Kasumi-1 (cell line): ENCODE results near the gene PACSIN1.

Experiments
- DNase-seq, 2 experiments: peaks; one replicate each; lab custom pipeline; 2025; lab: John Stamatoyannopoulos, UW

Gene PACSIN1

GRCh38 chr6:34583461-34583860 is 117.6 kb downstream of the PACSIN1 start:
- no peak for DNase-seq

GRCh38 chr6:34583861-34584604 is 118.2 kb downstream of the PACSIN1 start:
- no peak for DNase-seq

- DNase-seq: no peak
Measured at GRCh38 chr6:34584694-34585093, 118.8 kb downstream of the PACSIN1 start.
